Measurements from ENCODE around the gene RPIA.
"Not testable (repeated sequence)": the region's sequence is repeated elsewhere in the genome, so short reads cannot be mapped to it uniquely, and the experiment has no call there.

Gene RPIA

DNA sequence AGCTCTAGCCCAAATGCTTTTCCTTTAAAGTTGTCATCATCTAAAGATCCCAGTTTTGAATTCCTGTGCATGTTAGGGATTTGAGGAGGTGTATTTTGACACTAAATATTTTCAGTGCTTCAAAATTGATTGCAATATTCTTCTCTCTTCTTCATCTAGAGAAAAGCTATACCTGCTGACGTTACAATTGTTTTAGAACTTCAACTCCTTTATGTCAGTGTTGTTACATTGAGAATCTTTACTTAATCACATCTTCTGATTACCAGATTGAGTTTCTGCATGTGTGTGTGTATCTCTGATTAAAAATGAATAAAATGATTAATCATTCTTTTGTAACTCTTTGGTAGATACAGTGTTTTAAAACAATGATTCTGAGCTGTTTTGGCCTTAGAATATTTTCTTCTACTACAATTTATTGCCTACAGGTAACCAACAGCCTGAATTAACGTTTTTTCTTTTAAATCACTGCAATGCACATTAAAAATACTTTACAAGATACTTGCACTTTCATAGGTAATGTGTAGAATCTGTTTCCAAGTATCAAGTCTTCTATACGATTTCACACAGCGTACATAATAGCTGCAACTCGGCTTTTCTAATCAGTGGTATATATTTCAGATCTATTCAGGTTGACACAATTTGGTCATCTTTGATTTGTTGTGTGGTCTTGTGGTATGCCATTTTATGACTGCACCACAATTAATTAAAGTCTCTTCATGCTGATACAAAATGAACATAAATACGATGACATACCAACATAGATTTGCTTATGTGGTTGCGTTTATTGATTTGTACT, 82.0 kb downstream of the RPIA start:
- not testable (repeated sequence) for DNase-seq (ENCODE audit: low spot score)

DNA sequence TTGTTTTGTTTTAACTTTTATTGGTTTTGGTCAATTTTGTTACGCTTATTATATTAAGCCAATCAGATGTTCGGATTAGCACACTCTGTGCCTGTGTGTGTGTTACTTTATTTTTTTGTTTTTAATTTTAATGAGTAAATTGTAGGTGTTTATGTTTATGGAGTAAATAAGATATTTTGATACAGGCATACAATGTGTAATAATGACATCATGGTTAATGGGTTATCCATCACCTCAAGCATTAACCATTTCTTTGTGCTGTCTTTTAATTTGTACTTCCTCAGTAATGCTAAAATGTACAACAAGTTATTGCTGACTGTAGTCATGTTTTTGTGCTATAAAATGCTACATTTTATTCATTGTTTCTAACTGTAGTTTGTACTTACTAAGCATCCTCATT, 97.7 kb downstream of the RPIA start:
- DNase-seq (ENCODE audit: low spot score), result not testable (repeated sequence)

DNA sequence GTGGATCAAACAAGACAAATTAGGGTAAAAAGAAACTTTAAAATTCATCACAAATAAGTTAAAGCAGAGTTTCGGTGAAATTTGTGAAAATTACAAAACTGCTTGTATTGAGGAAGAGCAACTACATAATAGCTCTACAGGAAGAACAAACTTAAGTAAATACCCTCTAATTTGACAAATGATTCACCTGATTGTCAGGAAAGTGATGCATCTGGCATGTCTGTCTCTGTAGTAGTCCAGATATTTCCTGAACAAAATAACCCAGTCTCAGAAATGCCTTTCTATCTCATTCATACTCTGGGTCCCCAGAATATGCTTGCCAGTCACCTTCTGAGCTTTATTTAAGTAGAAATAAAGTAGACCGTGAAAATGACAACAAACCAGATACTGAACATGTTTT, 104.5 kb downstream of the RPIA start:
- not testable (repeated sequence) for DNase-seq (ENCODE audit: low spot score)

DNA sequence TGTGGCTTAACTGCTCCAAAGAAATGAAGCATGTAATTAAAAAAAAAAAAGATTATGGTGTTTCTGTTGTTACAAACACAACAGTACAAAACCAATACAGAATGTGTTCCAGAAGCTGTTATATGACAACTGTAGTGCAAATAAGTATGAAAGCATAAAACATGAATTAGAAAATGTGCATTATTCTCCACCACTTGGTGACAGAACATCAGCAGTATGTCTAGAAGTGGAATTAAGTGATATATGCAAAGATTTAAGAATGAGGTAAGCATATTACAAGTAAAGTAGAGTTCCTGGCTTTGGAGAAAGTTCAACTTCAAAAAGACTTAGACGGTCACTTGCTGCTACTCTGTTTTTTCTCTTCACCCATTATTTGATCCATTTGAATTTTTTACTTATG, 105.0 kb downstream of the RPIA start:
- DNase-seq (ENCODE audit: low spot score), result not testable (repeated sequence)

DNA sequence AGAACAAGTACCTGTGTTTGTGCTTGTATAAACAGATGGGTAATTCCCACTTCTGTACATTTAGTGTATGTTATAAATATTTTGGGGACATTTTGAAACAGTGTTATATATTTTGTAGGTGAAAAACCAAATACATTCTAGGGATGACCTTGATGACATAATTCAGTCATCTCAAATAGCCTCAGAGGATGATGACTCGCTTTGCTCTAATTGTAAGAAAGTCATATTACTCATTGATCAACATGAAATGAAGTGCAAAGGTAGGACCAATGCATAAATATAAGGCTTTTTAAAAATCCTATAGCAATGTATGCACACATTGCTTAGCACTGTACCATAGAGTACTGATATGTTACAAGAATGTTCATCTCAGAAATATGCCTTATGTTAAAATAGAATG, 105.7 kb downstream of the RPIA start:
- DNase-seq (ENCODE audit: low spot score), result not testable (repeated sequence)
